ENCODE measurements around the gene RNF157. TPM values are rescaled to one million over a fixed set of nuclear protein-coding genes. Genes with fewer than 3 reads are reported as not detected.

RNF157 gene
- total and polyA plus RNA-seq, 10 of the 15 experiments (the other 5 are each of a cell fraction or from before 2014, with no cell fraction given) = 1.4 to 15.9 (median 9.6) TPM

- H3K27me3 ChIP-seq (replicated peaks in 1 of 2; ENCODE audit: control insufficient read depth in 2 of 2, insufficient read depth in 2 of 2, low read length in 1 of 2) = no peaks in the 10 kb centered on the region
- peak overlapping the region; percentile 99 for H3K4me2 ChIP-seq (ENCODE audit: control insufficient read depth, insufficient read depth)
- intact Hi-C loops (cut with micrococcal nuclease; ENCODE audit: unreplicated experiment) = loop anchor here (5.0 to 10.0 kb wide), 2 partner anchors 35 to 482 kb away; partner anchors contain the start of gene UNK
- no peak for FAIRE-seq
- no peak for ATAC-seq
- no TSS peak for BruUV-seq (replicated peaks)
- H3K27ac ChIP-seq (ENCODE audit: control insufficient read depth, insufficient read depth) = peak overlapping the region; percentile 99
- ChIA-PET RAD21 (ENCODE audit: unreplicated experiment) (interaction anchor here (0.6 to 18.5 kb wide), 12 partner anchors 9 to 144 kb away, joined by 3 to 419 read pairs (median 4); no protein-coding TSS in a partner anchor), CTCF (interaction anchor here (0.6 to 10.6 kb wide), 8 partner anchors 12 to 144 kb away, joined by 3 to 160 read pairs (median 6); no protein-coding TSS in a partner anchor), POLR2A (interaction anchor here (0.5 to 17.9 kb wide), 8 partner anchors 19 to 401 kb away, joined by 3 to 427 read pairs (median 4); partner anchors contain the start of gene RNF157), SMC1A (ENCODE audit: uncharacterized antibody, unreplicated experiment) (interaction anchor here (0.9 to 10.2 kb wide), 10 partner anchors 12 to 145 kb away, joined by 3 to 152 read pairs (median 14); no protein-coding TSS in a partner anchor)
- no peak overlapping the region for H2AFZ ChIP-seq (ENCODE audit: control insufficient read depth, low read depth, low read length)
- H3K9me3 ChIP-seq (replicated peaks; ENCODE audit: control insufficient read depth, insufficient read depth, low read length) = no peaks in the 10 kb centered on the region
- no peaks in the 10 kb centered on the region; a peak in 1 of 4 replicates for H3K36me3 ChIP-seq (ENCODE audit: control insufficient read depth in 2 of 2, insufficient read depth in 2 of 2, low read length in 1 of 2)
- H4K20me1 ChIP-seq (ENCODE audit: control insufficient read depth, insufficient read depth) = no peaks in the 10 kb centered on the region
- in situ Hi-C loops (cut with MboI) = loop anchor here (25.0 kb wide), 2 partner anchors 1195 to 1895 kb away; partner anchors contain the start of gene SYNGR2
- DNase-seq (ENCODE audit: low read depth, low spot score) = no peak
- WGBS (ENCODE audit: insufficient coverage, insufficient replicate concordance, low lambda C conversion rate, missing lambda C conversion rate) = 2% methylated on average over 4 of the region's 4 CpGs
- peaks cover 67% of the 10 kb centered on the region for H3K79me2 ChIP-seq (ENCODE audit: control insufficient read depth, insufficient read depth, low read length)
- H3K4me3 ChIP-seq = peak overlapping the region; percentile 84
- H3K9ac ChIP-seq (ENCODE audit: control insufficient read depth, insufficient read depth, low read length) = peak overlapping the region; percentile 93
- H3K4me1 ChIP-seq (ENCODE audit: control insufficient read depth, insufficient read depth, low read length) = peaks cover 49% of the 10 kb centered on the region
- no peak for TF ChIP-seq POLR2AphosphoS2 (IDR thresholded peaks at IDR 0.05; ENCODE audit: low read depth, low read length)
- no peak for TF ChIP-seq HSF1 (IDR thresholded peaks at IDR 0.05; ENCODE audit: low read depth, low read length)
- TF ChIP-seq MEF2B (IDR thresholded peaks at IDR 0.05; ENCODE audit: partially characterized antibody, poor library complexity, severe bottlenecking) = no peak
- TF ChIP-seq ZBTB40 (IDR thresholded peaks at IDR 0.05; ENCODE audit: borderline replicate concordance) = no peak
- TF ChIP-seq WRNIP1 (IDR thresholded peaks at IDR 0.05; ENCODE audit: borderline replicate concordance, low read depth, low read length) = 0 out of 2 replicates have a peak, but pooled peaks have one; percentile 28
- no peak for TF ChIP-seq MAX (IDR thresholded peaks at IDR 0.05; ENCODE audit: low read depth, low read length)
- TF ChIP-seq SIN3A (IDR thresholded peaks at IDR 0.05; ENCODE audit: low read depth, low read length) = no peak
- TF ChIP-seq MTA3 (IDR thresholded peaks at IDR 0.05; ENCODE audit: borderline replicate concordance, low read length) = no peak
- TF ChIP-seq, protein P1, sequence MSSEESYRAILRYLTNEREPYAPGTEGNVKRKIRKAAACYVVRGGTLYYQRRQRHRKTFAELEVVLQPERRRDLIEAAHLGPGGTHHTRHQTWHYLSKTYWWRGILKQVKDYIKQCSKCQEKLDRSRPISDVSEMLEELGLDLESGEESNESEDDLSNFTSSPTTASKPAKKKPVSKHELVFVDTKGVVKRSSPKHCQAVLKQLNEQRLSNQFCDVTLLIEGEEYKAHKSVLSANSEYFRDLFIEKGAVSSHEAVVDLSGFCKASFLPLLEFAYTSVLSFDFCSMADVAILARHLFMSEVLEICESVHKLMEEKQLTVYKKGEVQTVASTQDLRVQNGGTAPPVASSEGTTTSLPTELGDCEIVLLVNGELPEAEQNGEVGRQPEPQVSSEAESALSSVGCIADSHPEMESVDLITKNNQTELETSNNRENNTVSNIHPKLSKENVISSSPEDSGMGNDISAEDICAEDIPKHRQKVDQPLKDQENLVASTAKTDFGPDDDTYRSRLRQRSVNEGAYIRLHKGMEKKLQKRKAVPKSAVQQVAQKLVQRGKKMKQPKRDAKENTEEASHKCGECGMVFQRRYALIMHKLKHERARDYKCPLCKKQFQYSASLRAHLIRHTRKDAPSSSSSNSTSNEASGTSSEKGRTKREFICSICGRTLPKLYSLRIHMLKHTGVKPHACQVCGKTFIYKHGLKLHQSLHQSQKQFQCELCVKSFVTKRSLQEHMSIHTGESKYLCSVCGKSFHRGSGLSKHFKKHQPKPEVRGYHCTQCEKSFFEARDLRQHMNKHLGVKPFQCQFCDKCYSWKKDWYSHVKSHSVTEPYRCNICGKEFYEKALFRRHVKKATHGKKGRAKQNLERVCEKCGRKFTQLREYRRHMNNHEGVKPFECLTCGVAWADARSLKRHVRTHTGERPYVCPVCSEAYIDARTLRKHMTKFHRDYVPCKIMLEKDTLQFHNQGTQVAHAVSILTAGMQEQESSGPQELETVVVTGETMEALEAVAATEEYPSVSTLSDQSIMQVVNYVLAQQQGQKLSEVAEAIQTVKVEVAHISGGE (CRISPR knock-in tag; IDR thresholded peaks at IDR 0.05) = 0 out of 2 replicates have a peak, but pooled peaks have one; percentile 18
- no peak for TF ChIP-seq YY1 (IDR thresholded peaks at IDR 0.05; ENCODE audit: low read depth, low read length)
- peak; percentile 51 for TF ChIP-seq POLR2AphosphoS5 (IDR thresholded peaks at IDR 0.05; ENCODE audit: low read length)
- TF ChIP-seq SRF (IDR thresholded peaks at IDR 0.05; ENCODE audit: low read depth in 2 of 2, low read length in 2 of 2) = no peak
- no peak for TF ChIP-seq TCF3 (IDR thresholded peaks at IDR 0.05; ENCODE audit: borderline replicate concordance, insufficient read depth, low read depth, low read length)
- peak; percentile 61 for TF ChIP-seq POLR2A (IDR thresholded peaks at IDR 0.05; ENCODE audit: low read depth, low read length)
Observed at GRCh38 chr17:76267051-76267576, 26.8 kb upstream of the RNF157 start.

All from GM12878 (cell line).